ENCODE results near the gene MAP4K4. TPM values are rescaled to one million over a fixed set of nuclear protein-coding genes. Genes with fewer than 3 reads are reported as not detected.

The MAP4K4 gene
- total RNA-seq, 1 donor from 2014 or later: 427 TPM

- DNase-seq (ENCODE audit: low spot score): no peak
- H3K36me3 Mint-ChIP-seq (ENCODE audit: low read depth, unreplicated experiment): peaks cover 2% of the 10 kb centered on the region
- H3K27ac Mint-ChIP-seq (ENCODE audit: unreplicated experiment): no peak overlapping the region
- H3K9me3 Mint-ChIP-seq (ENCODE audit: unreplicated experiment): no peaks in the 10 kb centered on the region
- H3K4me1 Mint-ChIP-seq (ENCODE audit: unreplicated experiment): no peaks in the 10 kb centered on the region
- TF ChIP-seq, protein P1, sequence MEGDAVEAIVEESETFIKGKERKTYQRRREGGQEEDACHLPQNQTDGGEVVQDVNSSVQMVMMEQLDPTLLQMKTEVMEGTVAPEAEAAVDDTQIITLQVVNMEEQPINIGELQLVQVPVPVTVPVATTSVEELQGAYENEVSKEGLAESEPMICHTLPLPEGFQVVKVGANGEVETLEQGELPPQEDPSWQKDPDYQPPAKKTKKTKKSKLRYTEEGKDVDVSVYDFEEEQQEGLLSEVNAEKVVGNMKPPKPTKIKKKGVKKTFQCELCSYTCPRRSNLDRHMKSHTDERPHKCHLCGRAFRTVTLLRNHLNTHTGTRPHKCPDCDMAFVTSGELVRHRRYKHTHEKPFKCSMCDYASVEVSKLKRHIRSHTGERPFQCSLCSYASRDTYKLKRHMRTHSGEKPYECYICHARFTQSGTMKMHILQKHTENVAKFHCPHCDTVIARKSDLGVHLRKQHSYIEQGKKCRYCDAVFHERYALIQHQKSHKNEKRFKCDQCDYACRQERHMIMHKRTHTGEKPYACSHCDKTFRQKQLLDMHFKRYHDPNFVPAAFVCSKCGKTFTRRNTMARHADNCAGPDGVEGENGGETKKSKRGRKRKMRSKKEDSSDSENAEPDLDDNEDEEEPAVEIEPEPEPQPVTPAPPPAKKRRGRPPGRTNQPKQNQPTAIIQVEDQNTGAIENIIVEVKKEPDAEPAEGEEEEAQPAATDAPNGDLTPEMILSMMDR (IDR thresholded peaks at IDR 0.05; ENCODE audit: unreplicated experiment): no peak
- no peak overlapping the region for H3K4me3 Mint-ChIP-seq (ENCODE audit: unreplicated experiment)
- H3K27me3 Mint-ChIP-seq (ENCODE audit: unreplicated experiment): peaks cover 1% of the 10 kb centered on the region
These were observed 245.3 kb downstream of the MAP4K4 start for GRCh38 chr2:101942851-101943250.

Other genes starting within 250 kb of the MAP4K4 start
- 5.0 TPM for gene RFX8, start 222.6 kb upstream of the MAP4K4 start, total RNA-seq (ENCODE audit: unreplicated experiment)

All from endothelial cell (in vitro differentiated cells).